ENCODE measurements around the gene DDX50.

GRCh38 chr10:68955832-68956532, 54.9 kb downstream of the DDX50 start, which contains the start of gene DDX21:
- peak; percentile 94 for TF ChIP-seq POLR2AphosphoS5 (IDR thresholded peaks at IDR 0.05)
- peak; percentile 26 to 65 (median 53) for TF ChIP-seq CTCF (IDR thresholded peaks at IDR 0.05)
